Endothelial cell of umbilical vein (primary cell): ENCODE measurements around the gene MAU2. TPM values are rescaled to one million over a fixed set of nuclear protein-coding genes. Genes with fewer than 3 reads are reported as not detected.

Source experiments
- BruUV-seq: library from RNA; stranded (reverse); fragments of 400-500 nt; replicated peaks from 2 replicates; lab custom pipeline; 2021; lab: Mats Ljungman, UMichigan
- CTCF ChIA-PET: fragments of 300-600, 350-600 bp; sonication (Branson Sonifier 250); formaldehyde crosslinking; loops from one replicate; lab custom pipeline; 2021; ENCODE audit warnings: antibody characterized with exemption, inconsistent platforms; lab: Charles Lee
- POLR2A ChIA-PET: fragments of 300-600, 350-600 bp; sonication (Branson Sonifier 250); formaldehyde crosslinking; loops from one replicate; lab custom pipeline; 2021; ENCODE audit warnings: antibody characterized with exemption, inconsistent platforms; lab: Charles Lee
- DNase-seq: peaks from one replicate; pipeline ENCODE4 v3.0.0-alpha.2; 2011; ENCODE audit warnings: low read depth, low spot score
- FAIRE-seq: peaks from 2 replicates; lab custom pipeline; 2011; peaks lifted over from hg19 to GRCh38; lab: Jason Lieb, UNC
- H2AFZ ChIP-seq: 2 replicates; pipeline ENCODE4 v1.6.0; 2012; ENCODE audit warnings: low read depth, low read length, control low read depth, inconsistent platforms
- H3K27ac ChIP-seq: 2 replicates; pipeline ENCODE4 v1.5.1; 2011; ENCODE audit warnings: low read depth, mild to moderate bottlenecking, control low read depth, low read length, moderate library complexity; ENCODE audit not compliant: insufficient read depth
- H3K27me3 ChIP-seq, 2 experiments: 2 replicates each; pipeline versions ENCODE4 v1.6.0 to v1.6.1; 2011; ENCODE audit warnings: low read length in 2 of 2, mixed read lengths in 1 of 2; ENCODE audit not compliant: control insufficient read depth in 2 of 2, insufficient read depth in 2 of 2
- H3K36me3 ChIP-seq, 2 experiments: 2 replicates in 1 of 2; 3 replicates in 1 of 2; pipeline ENCODE4 v1.5.1; 2011; ENCODE audit warnings: low read length in 2 of 2, mild to moderate bottlenecking in 1 of 2, moderate library complexity in 1 of 2; ENCODE audit not compliant: control insufficient read depth in 2 of 2, insufficient read depth in 2 of 2; ENCODE audit errors: extremely low read depth in 1 of 2
- H3K4me1 ChIP-seq: 3 replicates; pipeline ENCODE4 v1.5.1; 2011; ENCODE audit warnings: mild to moderate bottlenecking, low read length; ENCODE audit not compliant: control insufficient read depth, insufficient read depth; ENCODE audit errors: extremely low read depth
- H3K4me2 ChIP-seq: 2 replicates; pipeline ENCODE4 v1.6.1; 2011; ENCODE audit warnings: low read length, control low read depth, mixed read lengths; ENCODE audit not compliant: insufficient read depth
- H3K4me3 ChIP-seq, 3 experiments: fragments of 200-600 bp in 1 of 3; sonication (generic), shearing (Covaris generic) in 1 of 3; replicated peaks in 1 of 3; 2 replicates each; pipeline ENCODE4 v1.5.1; 2011 to 2016; ENCODE audit warnings: control low read depth in 3 of 3, low read length in 3 of 3, mild to moderate bottlenecking in 2 of 3, inconsistent platforms in 1 of 3, low read depth in 1 of 3, moderate library complexity in 1 of 3; ENCODE audit not compliant: insufficient read depth in 1 of 3
- H3K79me2 ChIP-seq: 2 replicates; pipeline ENCODE4 v1.6.0; 2012; ENCODE audit warnings: low read length, inconsistent platforms; ENCODE audit not compliant: control insufficient read depth, insufficient read depth
- H3K9ac ChIP-seq: replicated peaks from 2 replicates; pipeline ENCODE3; 2011; ENCODE audit warnings: low read length, control low read depth; ENCODE audit not compliant: insufficient read depth; ENCODE audit errors: extremely low read depth
- H3K9me1 ChIP-seq: replicated peaks from 3 replicates; pipeline ENCODE4 v1.6.0; 2011; ENCODE audit warnings: mild to moderate bottlenecking, low read length; ENCODE audit not compliant: control insufficient read depth, insufficient read depth; ENCODE audit errors: extremely low read depth
- H3K9me3 ChIP-seq: replicated peaks from 2 replicates; pipeline ENCODE4 v1.5.1; 2012; ENCODE audit warnings: low read length, inconsistent platforms; ENCODE audit not compliant: control insufficient read depth, insufficient read depth
- H4K20me1 ChIP-seq: replicated peaks from 2 replicates; pipeline ENCODE3; 2011; ENCODE audit warnings: mild to moderate bottlenecking, low read length; ENCODE audit not compliant: control insufficient read depth, insufficient read depth; ENCODE audit errors: extremely low read depth
- EZH2 ChIP-seq: IDR thresholded peaks from 2 replicates; pipeline ENCODE4 v1.6.1; 2012; ENCODE audit warnings: borderline replicate concordance, low read depth, mild to moderate bottlenecking, moderate library complexity, low read length, inconsistent platforms; ENCODE audit not compliant: severe bottlenecking
- FOS ChIP-seq: IDR thresholded peaks from 2 replicates; pipeline ENCODE4 v1.6.1; 2011; ENCODE audit warnings: mild to moderate bottlenecking, low read length, moderate library complexity, borderline replicate concordance; ENCODE audit not compliant: insufficient read depth
- GATA2 ChIP-seq: IDR thresholded peaks from 2 replicates; pipeline ENCODE4 v1.7.0; 2011; ENCODE audit warnings: low read depth, mild to moderate bottlenecking, moderate library complexity, mixed read lengths, low read length; ENCODE audit not compliant: insufficient read length, insufficient read depth
- JUN ChIP-seq: IDR thresholded peaks from 2 replicates; pipeline ENCODE4 v1.6.1; 2011; ENCODE audit warnings: borderline replicate concordance, low read depth; ENCODE audit not compliant: insufficient read length, insufficient read depth
- MYC ChIP-seq: IDR thresholded peaks from one replicate; pipeline ENCODE4 v1.6.1; 2011; ENCODE audit warnings: mild to moderate bottlenecking, low read depth, low read length
- POLR2A ChIP-seq: IDR thresholded peaks from 2 replicates; pipeline ENCODE4 v1.6.1; 2012; ENCODE audit warnings: low read depth, mild to moderate bottlenecking, control low read depth, low read length
- POLR2AphosphoS5 ChIP-seq: IDR thresholded peaks from 2 replicates; pipeline ENCODE4 v1.6.1; 2012; ENCODE audit warnings: low read depth, mild to moderate bottlenecking, control low read depth, low read length, moderate library complexity; ENCODE audit not compliant: insufficient read depth
- dilution Hi-C: fragments of 300-500 bp; cut with MboI; formaldehyde crosslinking; loops from one replicate; pipeline ENCODE4 v1.15.0; 2019; ENCODE audit warnings: low sequenced_read_pairs; ENCODE audit not compliant: extremely low pct_ligation_motif_present
- intact Hi-C: fragments of 100-400 bp; cut with micrococcal nuclease; formaldehyde crosslinking; loops from one replicate; pipeline ENCODE4 v1.10.0; 2022
- polyA plus RNA-seq, 4 experiments: library from polyadenylated mRNA; depleted of rRNA in 3 of 4; stranded (reverse) in 3 of 4; unstranded in 1 of 4; fragments of >200 nt; gene quantifications; 2 replicates each; pipeline versions ENCODE4 v1.2.1 to v1.2.3, GENCODE V29; 2011 to 2012; ENCODE audit warnings: missing spikeins in 1 of 4
- total RNA-seq: library from RNA; stranded (reverse); gene quantifications from 2 replicates; pipeline ENCODE4 v1.2.3, GENCODE V29; 2021
- TF ChIP-seq, protein P1 (sequence below), 2 donors: IDR thresholded peaks; 1 replicate in 1 of 2; 2 replicates in 1 of 2; pipeline ENCODE4 v1.5.1; 2011; ENCODE audit warnings: low read length in 2 of 2, mild to moderate bottlenecking in 2 of 2, moderate library complexity in 2 of 2, control low read depth in 1 of 2, inconsistent platforms in 1 of 2, low read depth in 1 of 2; ENCODE audit not compliant: insufficient read depth in 1 of 2; ENCODE audit errors: extremely low read depth in 1 of 2
- TF ChIP-seq, protein P2 (sequence below): IDR thresholded peaks from 2 replicates; pipeline ENCODE4 v1.6.1; 2011; ENCODE audit not compliant: insufficient read depth, insufficient read length

The MAU2 gene
- total and polyA plus RNA-seq, 2 donors (not counting 3 experiments of a cell fraction or from before 2014, with no cell fraction given): 36.9 to 70.0 TPM

DNA sequence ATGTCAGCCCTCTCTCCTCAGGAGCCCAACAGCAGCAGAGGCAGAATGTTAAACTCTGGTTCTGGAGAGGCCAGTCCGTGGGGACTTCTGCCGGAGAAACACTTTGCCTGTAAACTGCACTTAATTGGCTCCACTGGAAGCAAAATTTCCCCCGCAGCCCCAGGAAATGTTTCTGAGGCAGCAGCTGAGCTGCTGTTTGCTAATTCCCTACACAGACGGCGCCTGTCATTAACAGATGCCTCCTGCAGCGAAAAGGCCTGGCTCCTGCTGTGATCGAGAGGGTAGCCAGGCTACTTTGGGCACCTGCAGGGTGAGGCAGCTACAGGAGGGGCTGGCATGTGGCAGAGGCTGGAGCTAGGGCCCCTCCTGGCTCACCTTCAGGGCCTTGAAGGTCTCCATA lies 42.3 kb upstream of the MAU2 start:
- Histone ChIP-seq H3K4me1 (no peaks in the 10 kb centered on the region), H3K36me3 (peaks cover 2 to 34% of the 10 kb centered on the region in 2 experiments), H3K79me2 (no peaks in the 10 kb centered on the region), H4K20me1 (no peaks in the 10 kb centered on the region), H3K27ac (no peak overlapping the region), H3K9ac (no peak overlapping the region), H3K9me3 (no peaks in the 10 kb centered on the region), H3K27me3 (peaks cover 0 to 2% of the 10 kb centered on the region in 2 experiments), H2AFZ (no peak overlapping the region), H3K4me3 (no peak overlapping the region), H3K9me1 (no peaks in the 10 kb centered on the region), H3K4me2 (no peak overlapping the region)
- ChIA-PET CTCF (no interaction called here), POLR2A (no interaction called here)
- intact Hi-C loops (no loop called here), dilution Hi-C loops (no loop called here)
- TF ChIP-seq POLR2AphosphoS5 (no peak), POLR2A (no peak), JUN (no peak), GATA2 (no peak), MYC (no peak), FOS (no peak), EZH2 (no peak)
- TF ChIP-seq, protein P1, sequence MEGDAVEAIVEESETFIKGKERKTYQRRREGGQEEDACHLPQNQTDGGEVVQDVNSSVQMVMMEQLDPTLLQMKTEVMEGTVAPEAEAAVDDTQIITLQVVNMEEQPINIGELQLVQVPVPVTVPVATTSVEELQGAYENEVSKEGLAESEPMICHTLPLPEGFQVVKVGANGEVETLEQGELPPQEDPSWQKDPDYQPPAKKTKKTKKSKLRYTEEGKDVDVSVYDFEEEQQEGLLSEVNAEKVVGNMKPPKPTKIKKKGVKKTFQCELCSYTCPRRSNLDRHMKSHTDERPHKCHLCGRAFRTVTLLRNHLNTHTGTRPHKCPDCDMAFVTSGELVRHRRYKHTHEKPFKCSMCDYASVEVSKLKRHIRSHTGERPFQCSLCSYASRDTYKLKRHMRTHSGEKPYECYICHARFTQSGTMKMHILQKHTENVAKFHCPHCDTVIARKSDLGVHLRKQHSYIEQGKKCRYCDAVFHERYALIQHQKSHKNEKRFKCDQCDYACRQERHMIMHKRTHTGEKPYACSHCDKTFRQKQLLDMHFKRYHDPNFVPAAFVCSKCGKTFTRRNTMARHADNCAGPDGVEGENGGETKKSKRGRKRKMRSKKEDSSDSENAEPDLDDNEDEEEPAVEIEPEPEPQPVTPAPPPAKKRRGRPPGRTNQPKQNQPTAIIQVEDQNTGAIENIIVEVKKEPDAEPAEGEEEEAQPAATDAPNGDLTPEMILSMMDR (IDR thresholded peaks at IDR 0.05; ENCODE audit: extremely low read depth in 1 of 2, insufficient read depth in 1 of 2, low read depth in 1 of 2, low read length in 2 of 2): no peak
- TF ChIP-seq, protein P2, sequence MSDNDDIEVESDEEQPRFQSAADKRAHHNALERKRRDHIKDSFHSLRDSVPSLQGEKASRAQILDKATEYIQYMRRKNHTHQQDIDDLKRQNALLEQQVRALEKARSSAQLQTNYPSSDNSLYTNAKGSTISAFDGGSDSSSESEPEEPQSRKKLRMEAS: no peak
- no peak for DNase-seq
- FAIRE-seq: no peak
- BruUV-seq: no TSS peak
